ENCODE results near the gene RAB6D.
"Not testable (repeated sequence)": the region's sequence is repeated elsewhere in the genome, so short reads cannot be mapped to it uniquely, and the experiment has no call there.

The RAB6D gene

GRCh38 chr2:131394147-131394931 is 30.4 kb upstream of the RAB6D start:
- H3K27ac ChIP-seq (ENCODE audit: low read depth, low read length): no peak overlapping the region
- 43% methylated on average over 45 of the region's 45 CpGs for WGBS
- H3K9ac ChIP-seq (ENCODE audit: low read depth, low read length): peak overlapping the region; percentile 15; the same call in 1 of the 2 replicates
- H3K27me3 ChIP-seq (ENCODE audit: insufficient read depth, low read length): peaks cover 26% of the 10 kb centered on the region
- no peaks in the 10 kb centered on the region for H3K36me3 ChIP-seq (ENCODE audit: insufficient read depth, low read length)
- no peaks in the 10 kb centered on the region for H3K9me3 ChIP-seq (ENCODE audit: insufficient read depth, low read depth, low read length)
- H3K4me1 ChIP-seq (ENCODE audit: insufficient read depth, low read length): no peaks in the 10 kb centered on the region
- peak overlapping the region; percentile 55 for H3K4me3 ChIP-seq (ENCODE audit: low read length)

GRCh38 chr2:131391953-131392352 is 28.0 kb upstream of the RAB6D start:
- H3K27me3 ChIP-seq (ENCODE audit: insufficient read depth, low read length): peaks cover 26% of the 10 kb centered on the region
- not testable (repeated sequence) for H3K4me1 ChIP-seq (ENCODE audit: insufficient read depth, low read length); H3K36me3 ChIP-seq (ENCODE audit: insufficient read depth, low read length); H3K9me3 ChIP-seq (ENCODE audit: insufficient read depth, low read depth, low read length); H3K9ac ChIP-seq (ENCODE audit: low read depth, low read length); H3K4me3 ChIP-seq (ENCODE audit: low read length); H3K27ac ChIP-seq (ENCODE audit: low read depth, low read length)
- WGBS: 88% methylated on average over 7 of the region's 9 CpGs

GRCh38 chr2:131391471-131391870 is 27.5 kb upstream of the RAB6D start:
- H3K36me3 ChIP-seq (ENCODE audit: insufficient read depth, low read length); H3K27ac ChIP-seq (ENCODE audit: low read depth, low read length); H3K9ac ChIP-seq (ENCODE audit: low read depth, low read length); H3K4me3 ChIP-seq (ENCODE audit: low read length); H3K4me1 ChIP-seq (ENCODE audit: insufficient read depth, low read length); H3K9me3 ChIP-seq (ENCODE audit: insufficient read depth, low read depth, low read length): not testable (repeated sequence)
- peaks cover 26% of the 10 kb centered on the region for H3K27me3 ChIP-seq (ENCODE audit: insufficient read depth, low read length)
- WGBS: 93% methylated on average over 11 of the region's 11 CpGs

- H3K27ac ChIP-seq (ENCODE audit: low read depth, low read length); H3K36me3 ChIP-seq (ENCODE audit: insufficient read depth, low read length); H3K9me3 ChIP-seq (ENCODE audit: insufficient read depth, low read depth, low read length); H3K4me1 ChIP-seq (ENCODE audit: insufficient read depth, low read length); H3K4me3 ChIP-seq (ENCODE audit: low read length); H3K9ac ChIP-seq (ENCODE audit: low read depth, low read length): not testable (repeated sequence)
- peaks cover 19% of the 10 kb centered on the region for H3K27me3 ChIP-seq (ENCODE audit: insufficient read depth, low read length)
- whole genome bisulfite sequencing: 96% methylated on average over 7 of the region's 9 CpGs
These were observed 26.6 kb upstream of the RAB6D start for GRCh38 chr2:131390495-131391130.

GRCh38 chr2:131389657-131390056 is 25.7 kb upstream of the RAB6D start:
- H3K27me3 ChIP-seq (ENCODE audit: insufficient read depth, low read length): peaks cover 10% of the 10 kb centered on the region
- H3K36me3 ChIP-seq (ENCODE audit: insufficient read depth, low read length): no peaks in the 10 kb centered on the region
- H3K4me3 ChIP-seq (ENCODE audit: low read length): no peak overlapping the region
- 95% methylated on average over 10 of the region's 10 CpGs for WGBS
- H3K9me3 ChIP-seq (ENCODE audit: insufficient read depth, low read depth, low read length): no peaks in the 10 kb centered on the region
- H3K9ac ChIP-seq (ENCODE audit: low read depth, low read length): no peak overlapping the region
- no peaks in the 10 kb centered on the region for H3K4me1 ChIP-seq (ENCODE audit: insufficient read depth, low read length)
- H3K27ac ChIP-seq (ENCODE audit: low read depth, low read length): no peak overlapping the region

GRCh38 chr2:131388834-131389233 is 24.9 kb upstream of the RAB6D start:
- H3K27me3 ChIP-seq (ENCODE audit: insufficient read depth, low read length); H3K9ac ChIP-seq (ENCODE audit: low read depth, low read length); H3K36me3 ChIP-seq (ENCODE audit: insufficient read depth, low read length); H3K4me1 ChIP-seq (ENCODE audit: insufficient read depth, low read length); H3K27ac ChIP-seq (ENCODE audit: low read depth, low read length); H3K4me3 ChIP-seq (ENCODE audit: low read length); H3K9me3 ChIP-seq (ENCODE audit: insufficient read depth, low read depth, low read length): not testable (repeated sequence)
- WGBS: 88% methylated on average over 6 of the region's 6 CpGs

GRCh38 chr2:131373111-131373510 is 9.1 kb upstream of the RAB6D start:
- H3K4me1 ChIP-seq (ENCODE audit: insufficient read depth, low read length); H3K9ac ChIP-seq (ENCODE audit: low read depth, low read length); H3K9me3 ChIP-seq (ENCODE audit: insufficient read depth, low read depth, low read length); H3K36me3 ChIP-seq (ENCODE audit: insufficient read depth, low read length); H3K27ac ChIP-seq (ENCODE audit: low read depth, low read length); H3K4me3 ChIP-seq (ENCODE audit: low read length); H3K27me3 ChIP-seq (ENCODE audit: insufficient read depth, low read length): not testable (repeated sequence)
- 96% methylated on average over 1 of the region's 1 CpG for WGBS

GRCh38 chr2:131369954-131370353 is 6.0 kb upstream of the RAB6D start:
- no peak overlapping the region for H3K27ac ChIP-seq (ENCODE audit: low read depth, low read length)
- WGBS: 97% methylated on average over 6 of the region's 6 CpGs
- no peak overlapping the region for H3K9ac ChIP-seq (ENCODE audit: low read depth, low read length)
- no peaks in the 10 kb centered on the region for H3K9me3 ChIP-seq (ENCODE audit: insufficient read depth, low read depth, low read length)
- H3K4me1 ChIP-seq (ENCODE audit: insufficient read depth, low read length): no peaks in the 10 kb centered on the region
- no peaks in the 10 kb centered on the region for H3K36me3 ChIP-seq (ENCODE audit: insufficient read depth, low read length)
- no peak overlapping the region for H3K4me3 ChIP-seq (ENCODE audit: low read length)
- peaks cover 8% of the 10 kb centered on the region for H3K27me3 ChIP-seq (ENCODE audit: insufficient read depth, low read length)

GRCh38 chr2:131368493-131369066 is 4.6 kb upstream of the RAB6D start:
- 93% methylated on average over 3 of the region's 9 CpGs for WGBS
- H3K9ac ChIP-seq (ENCODE audit: low read depth, low read length); H3K27ac ChIP-seq (ENCODE audit: low read depth, low read length); H3K9me3 ChIP-seq (ENCODE audit: insufficient read depth, low read depth, low read length); H3K4me1 ChIP-seq (ENCODE audit: insufficient read depth, low read length); H3K4me3 ChIP-seq (ENCODE audit: low read length); H3K36me3 ChIP-seq (ENCODE audit: insufficient read depth, low read length): not testable (repeated sequence)
- H3K27me3 ChIP-seq (ENCODE audit: insufficient read depth, low read length): peaks cover 22% of the 10 kb centered on the region

- WGBS: 95% methylated on average over 7 of the region's 7 CpGs
- H3K27ac ChIP-seq (ENCODE audit: low read depth, low read length): no peak overlapping the region
- H3K9ac ChIP-seq (ENCODE audit: low read depth, low read length): no peak overlapping the region
- H3K4me3 ChIP-seq (ENCODE audit: low read length): no peak overlapping the region
- H3K27me3 ChIP-seq (ENCODE audit: insufficient read depth, low read length): peaks cover 31% of the 10 kb centered on the region
- no peaks in the 10 kb centered on the region for H3K4me1 ChIP-seq (ENCODE audit: insufficient read depth, low read length)
- H3K36me3 ChIP-seq (ENCODE audit: insufficient read depth, low read length): no peaks in the 10 kb centered on the region
- no peaks in the 10 kb centered on the region for H3K9me3 ChIP-seq (ENCODE audit: insufficient read depth, low read depth, low read length)
These were observed 3.4 kb upstream of the RAB6D start for GRCh38 chr2:131367352-131367751.

GRCh38 chr2:131366643-131367042 is 2.7 kb upstream of the RAB6D start:
- Histone ChIP-seq H3K27ac (ENCODE audit: low read depth, low read length) (no peak overlapping the region), H3K36me3 (ENCODE audit: insufficient read depth, low read length) (no peaks in the 10 kb centered on the region), H3K4me3 (ENCODE audit: low read length) (no peak overlapping the region), H3K9ac (ENCODE audit: low read depth, low read length) (no peak overlapping the region), H3K4me1 (ENCODE audit: insufficient read depth, low read length) (no peaks in the 10 kb centered on the region), H3K9me3 (ENCODE audit: insufficient read depth, low read depth, low read length) (no peaks in the 10 kb centered on the region), H3K27me3 (ENCODE audit: insufficient read depth, low read length) (peaks cover 38% of the 10 kb centered on the region)
- WGBS: 81% methylated on average over 6 of the region's 6 CpGs
